HG03139 (cell line): Measurements from ENCODE around the gene DBF4.
"Not testable (repeated sequence)": the region's sequence is repeated elsewhere in the genome, so short reads cannot be mapped to it uniquely, and the experiment has no call there.

Experiments
- ATAC-seq: cut with Tn5 transposase; IDR thresholded peaks from one replicate; pipeline ENCODE4 v1.9.1; 2021; ENCODE audit not compliant: unreplicated experiment

DBF4 gene

DNA sequence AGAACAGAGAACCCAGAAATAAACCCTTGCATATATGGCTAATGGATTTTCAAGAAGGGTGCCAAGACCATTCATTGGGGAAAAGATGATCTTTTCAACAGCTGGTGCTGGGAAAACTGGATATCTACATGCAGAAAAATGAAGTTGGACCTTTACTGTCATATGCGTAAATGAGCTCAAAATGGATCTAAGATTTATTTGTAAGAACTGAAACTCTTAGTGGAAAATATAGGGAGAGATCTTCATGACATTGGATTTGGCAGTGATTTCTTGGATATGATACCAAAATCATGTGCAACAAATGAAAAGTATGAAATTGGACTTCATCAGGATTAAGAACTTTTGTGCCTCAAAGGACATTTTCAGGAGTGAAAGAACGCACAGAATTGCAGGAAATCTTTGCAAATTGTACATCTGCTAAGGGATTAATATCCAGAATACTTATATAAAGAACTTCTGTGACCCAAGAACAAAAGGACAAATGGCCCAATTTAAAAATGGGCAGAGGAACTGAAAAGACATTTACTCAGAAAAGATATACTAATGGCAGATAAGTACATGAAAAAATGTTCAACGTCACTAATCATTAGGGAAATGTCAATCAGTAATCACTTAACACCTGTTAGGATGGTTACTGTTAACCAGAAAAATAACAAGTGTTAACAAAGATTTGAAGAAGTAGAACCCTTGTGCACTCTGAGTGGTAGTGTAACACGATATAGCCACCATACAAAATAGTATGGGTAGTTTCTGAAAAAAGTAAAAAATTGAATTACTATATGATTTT is 6.1 kb downstream of the DBF4 start:
- no peak for ATAC-seq

DNA sequence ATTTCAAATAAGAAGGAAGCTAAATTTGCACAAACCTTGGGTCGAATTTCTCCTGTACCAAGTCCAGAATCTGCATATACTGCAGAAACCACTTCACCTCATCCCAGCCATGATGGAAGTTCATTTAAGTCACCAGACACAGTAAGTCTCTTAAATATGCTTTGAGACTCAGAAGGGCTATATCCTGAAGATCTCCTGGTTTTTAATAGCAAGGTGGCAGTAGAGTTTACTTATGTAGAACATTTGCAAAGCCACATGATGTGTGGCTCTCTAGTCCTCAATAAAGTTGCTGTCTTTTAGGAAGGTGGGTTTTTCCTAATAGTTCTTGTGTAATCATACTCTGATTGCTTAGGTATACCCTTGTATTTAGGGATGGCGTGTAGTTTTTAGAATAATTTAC is 8.7 kb downstream of the DBF4 start:
- no peak for ATAC-seq

DNA sequence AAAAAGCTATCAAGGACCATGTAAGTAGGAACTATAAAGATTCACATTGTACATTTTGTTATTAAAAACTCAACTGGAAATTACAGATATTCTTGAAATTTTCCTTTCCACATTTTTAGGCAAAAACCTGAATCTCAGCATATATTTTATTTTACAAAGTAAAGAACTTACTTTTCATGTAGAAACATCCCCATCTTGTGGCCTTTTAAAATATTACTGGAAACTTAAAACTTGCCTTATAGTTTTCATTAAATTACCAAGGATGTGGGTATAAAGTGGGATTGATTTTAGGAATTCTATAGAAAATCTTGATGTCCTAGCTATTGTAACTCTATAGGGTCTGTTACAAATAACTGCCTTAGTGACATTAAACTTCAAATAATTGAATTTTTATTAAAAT is 10.6 kb downstream of the DBF4 start:
- no peak for ATAC-seq

DNA sequence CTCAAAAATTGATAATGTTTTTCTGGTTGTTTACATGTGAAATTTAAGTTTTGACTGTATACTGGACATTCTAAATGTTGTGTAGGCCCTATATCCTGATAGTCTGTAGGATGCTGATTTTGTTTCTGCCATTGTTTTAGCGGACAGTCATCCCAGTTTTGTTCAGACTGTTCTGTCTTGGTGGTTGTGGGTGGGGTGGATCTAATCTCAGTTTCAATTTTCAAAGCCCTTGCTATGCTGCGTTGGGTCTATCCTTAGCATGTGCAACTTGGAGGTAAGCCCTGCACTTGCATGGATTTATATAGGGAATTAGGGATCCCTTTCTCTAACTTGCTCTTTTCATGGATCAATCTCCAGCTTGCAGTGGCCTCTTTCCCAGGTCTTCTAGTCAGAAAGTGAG is 19.1 kb downstream of the DBF4 start:
- ATAC-seq, result no peak

GRCh38 chr7:87899255-87899654 is 23.0 kb downstream of the DBF4 start:
- no peak for ATAC-seq

- ATAC-seq, result not testable (repeated sequence)
These were observed 31.0 kb downstream of the DBF4 start for GRCh38 chr7:87907136-87907906.

GRCh38 chr7:87908814-87909213 is 32.5 kb downstream of the DBF4 start:
- not testable (repeated sequence) for ATAC-seq

- no peak for ATAC-seq
These were observed 35.8 kb downstream of the DBF4 start for GRCh38 chr7:87912121-87912520.

GRCh38 chr7:87918740-87919139 is 42.4 kb downstream of the DBF4 start:
- ATAC-seq, result no peak

DNA sequence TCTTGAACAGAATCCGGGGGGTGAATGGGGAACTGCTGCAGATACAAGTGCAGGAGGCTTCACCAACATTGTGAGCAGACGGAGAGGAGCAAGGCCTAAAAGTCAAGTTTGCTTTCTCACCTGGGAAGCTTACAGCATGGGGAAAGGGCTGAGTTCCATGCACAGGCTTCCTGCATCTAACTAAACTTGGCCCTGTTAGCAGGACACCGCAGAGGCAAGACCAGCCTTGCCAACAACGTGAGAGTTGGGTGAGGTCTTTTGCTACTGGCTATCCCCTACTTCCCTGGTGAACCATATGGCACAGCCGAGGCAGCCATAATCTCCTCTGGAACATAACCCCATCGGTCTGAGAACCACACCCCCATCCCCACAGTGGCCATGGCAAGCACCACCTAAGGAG is 43.6 kb downstream of the DBF4 start:
- no peak for ATAC-seq

DNA sequence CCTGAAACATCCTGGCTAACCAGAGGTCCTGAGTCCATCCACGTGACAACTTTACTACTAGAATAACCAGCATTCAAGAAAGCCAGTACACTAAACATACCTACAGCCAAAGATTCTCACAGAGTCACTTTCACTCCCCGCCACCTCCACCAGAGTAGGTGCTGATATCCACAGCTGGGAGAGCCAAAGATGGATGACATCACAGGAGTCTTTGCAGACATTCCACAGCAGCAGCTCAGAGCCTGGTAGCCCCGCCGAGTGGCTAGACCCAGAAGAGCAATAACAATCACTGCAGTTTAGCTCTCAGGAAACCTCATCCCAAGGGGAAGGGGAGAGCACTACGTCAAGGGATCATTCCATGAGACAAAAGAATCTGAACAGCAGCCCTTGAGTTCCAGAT is 44.3 kb downstream of the DBF4 start:
- ATAC-seq, result no peak

- ATAC-seq, result not testable (repeated sequence)
These were observed 46.6 kb downstream of the DBF4 start for GRCh38 chr7:87922759-87923395.

DNA sequence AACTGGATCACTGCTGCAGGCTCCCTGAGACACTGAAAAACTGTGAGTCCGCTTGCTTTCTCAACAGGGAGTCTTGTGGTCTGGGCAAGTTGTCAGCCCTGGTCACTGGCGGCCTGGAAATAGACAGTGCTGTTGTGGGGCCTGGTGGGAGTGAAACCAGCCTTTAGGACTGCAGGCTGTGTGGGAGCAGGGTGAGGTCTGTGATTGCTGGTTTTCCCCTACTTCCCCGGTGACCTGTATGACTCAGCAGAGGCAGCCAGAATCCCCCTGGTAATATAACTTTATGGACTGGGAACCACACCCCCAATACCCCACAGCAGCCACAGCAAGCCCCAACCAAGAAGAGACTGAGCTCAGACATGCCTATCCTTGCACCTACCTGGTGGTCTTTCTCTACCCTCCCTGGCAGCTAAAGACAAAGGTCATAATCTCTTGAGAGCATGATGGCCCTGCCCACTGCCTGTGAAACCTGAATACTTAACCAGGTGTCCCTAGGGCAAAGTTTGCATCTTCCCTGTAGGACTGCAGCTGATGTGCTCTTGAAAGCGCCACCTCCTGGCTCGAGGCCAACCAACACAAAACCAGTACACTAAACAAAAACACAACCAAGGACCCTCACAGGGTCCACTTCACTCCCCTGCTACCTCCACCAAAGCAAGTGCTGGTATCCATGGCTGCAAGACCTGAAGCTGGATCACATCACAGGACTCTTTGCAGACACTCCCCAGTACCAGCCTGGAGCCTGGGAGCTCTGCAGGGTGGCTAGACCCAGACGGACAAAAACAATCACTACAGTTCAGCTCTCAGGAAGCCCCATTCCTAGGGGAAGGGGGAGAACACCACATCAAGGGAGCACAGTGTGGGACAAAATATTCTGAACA is 50.5 kb downstream of the DBF4 start:
- peak; percentile 99 for ATAC-seq

DNA sequence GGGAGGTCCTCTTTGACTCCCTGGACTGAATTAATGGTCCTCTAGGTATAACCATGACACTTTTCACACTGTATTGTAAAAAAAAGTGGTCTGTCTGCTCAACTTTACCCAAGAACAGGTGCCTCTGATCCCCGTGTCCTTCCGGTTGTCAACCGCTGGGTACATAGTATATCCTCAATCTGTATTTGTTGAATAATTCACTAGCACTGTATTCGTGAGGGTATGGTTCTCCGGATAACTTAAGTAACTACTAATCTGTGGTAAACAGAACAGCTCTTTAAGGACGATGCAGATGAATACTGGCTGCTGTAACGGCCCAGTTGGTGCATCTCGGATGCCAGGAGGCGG is 57.3 kb downstream of the DBF4 start:
- peak; percentile 14 for ATAC-seq

GRCh38 chr7:87933953-87934698 is 57.8 kb downstream of the DBF4 start, which contains the start of gene ADAM22:
ADAM22 (plus strand) TSS chr7:87934251; CDS start chr7:87934466, 215 bp downstream.
- ATAC-seq, result peak; percentile 97

GRCh38 chr7:87934699-87935383 is 58.5 kb downstream of the DBF4 start:
- no peak for ATAC-seq

DNA sequence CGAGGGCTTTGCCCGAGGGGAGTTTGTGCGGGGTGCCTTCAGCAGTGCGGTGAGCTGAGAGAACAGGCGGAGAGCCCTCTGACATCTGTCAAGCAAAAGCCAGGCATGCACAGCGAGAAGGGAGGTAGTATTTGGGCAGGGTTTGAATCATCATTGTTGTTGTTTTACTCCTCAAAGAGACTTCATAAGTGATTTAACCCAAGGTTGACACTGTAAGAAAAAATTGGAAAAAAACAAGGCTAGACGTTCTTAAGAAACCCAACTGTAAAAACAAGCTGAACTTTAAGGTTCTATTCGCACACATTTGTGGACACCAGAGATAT is 59.1 kb downstream of the DBF4 start:
- no peak for ATAC-seq

DNA sequence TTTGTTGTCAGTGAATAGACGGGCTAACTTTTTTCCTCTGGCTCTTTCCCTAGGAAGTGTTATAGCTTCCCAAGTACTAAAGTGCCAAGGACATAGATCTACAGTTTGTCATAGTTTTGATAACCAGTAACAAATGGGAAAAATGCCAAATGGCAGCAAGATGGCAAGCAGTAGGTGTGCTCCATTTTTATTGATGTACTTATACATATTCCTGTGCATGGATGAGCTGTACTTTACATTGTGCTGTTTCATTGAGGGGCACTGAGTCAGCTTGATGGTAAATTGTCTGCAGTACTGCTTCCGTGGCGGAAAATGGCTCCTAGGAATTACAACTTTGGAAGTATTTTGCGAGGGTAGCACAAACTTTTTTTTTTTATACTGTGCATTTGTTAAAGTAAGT is 64.8 kb downstream of the DBF4 start:
- ATAC-seq, result no peak

- ATAC-seq, result no peak
These were observed 68.3 kb downstream of the DBF4 start for GRCh38 chr7:87944547-87944946.

DNA sequence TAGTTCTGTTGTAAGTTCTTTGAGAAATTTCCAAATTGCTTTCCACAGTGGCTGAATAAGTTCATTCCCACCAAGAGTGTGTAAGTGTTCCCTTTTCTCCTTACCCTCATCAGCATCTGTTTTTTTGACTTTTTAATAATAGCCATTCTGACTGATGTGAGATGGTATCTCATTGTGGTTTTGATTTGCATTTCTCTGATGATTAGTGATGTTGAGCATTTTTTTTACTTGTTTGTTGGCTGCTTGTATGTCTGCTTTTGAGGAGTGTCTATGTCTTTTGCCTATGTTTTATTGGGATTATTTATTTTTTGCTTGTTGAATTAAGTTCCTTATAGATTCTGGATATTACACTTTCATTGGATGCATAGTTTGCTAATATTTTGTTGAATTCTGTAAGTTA is 69.6 kb downstream of the DBF4 start:
- not testable (repeated sequence) for ATAC-seq
